Trophoblast cell (in vitro differentiated cells and primary cell): ENCODE results near the gene ABL1.

ENCODE experiments used
- DNase-seq, 2 donors: peaks; one replicate each; pipeline ENCODE4 v3.0.0-alpha.2; 2016
- H2AFZ ChIP-seq: 2 replicates; pipeline ENCODE4 v1.6.1; 2013; ENCODE audit warnings: low read length, moderate library complexity, mild to moderate bottlenecking; ENCODE audit not compliant: insufficient read depth, poor library complexity
- H2AK5ac ChIP-seq: 2 replicates; pipeline ENCODE4 v1.6.1; 2013; ENCODE audit warnings: mild to moderate bottlenecking, low read length
- H2BK120ac ChIP-seq: 2 replicates; pipeline ENCODE4 v1.6.1; 2013; ENCODE audit warnings: low read length, mild to moderate bottlenecking, moderate library complexity; ENCODE audit not compliant: insufficient read depth, poor library complexity
- H2BK12ac ChIP-seq: 2 replicates; pipeline ENCODE4 v1.6.1; 2013; ENCODE audit warnings: mild to moderate bottlenecking, low read length, moderate library complexity
- H2BK5ac ChIP-seq: 2 replicates; pipeline ENCODE4 v1.6.1; 2013; ENCODE audit warnings: low read length, low read depth, moderate library complexity, mild to moderate bottlenecking; ENCODE audit not compliant: poor library complexity
- H3K14ac ChIP-seq: 2 replicates; pipeline ENCODE4 v1.6.1; 2013; ENCODE audit warnings: mild to moderate bottlenecking, low read length
- H3K18ac ChIP-seq: 2 replicates; pipeline ENCODE4 v1.6.1; 2013; ENCODE audit warnings: mild to moderate bottlenecking, low read length
- H3K23ac ChIP-seq: 2 replicates; pipeline ENCODE4 v1.6.1; 2013; ENCODE audit warnings: low read length
- H3K27ac ChIP-seq: 2 replicates; pipeline ENCODE4 v1.5.1; 2013; ENCODE audit warnings: low read depth, mild to moderate bottlenecking, inconsistent platforms, low read length, moderate library complexity
- H3K27me3 ChIP-seq: 2 replicates; pipeline ENCODE4 v1.6.1; 2013; ENCODE audit warnings: inconsistent platforms, mild to moderate bottlenecking, low read length, moderate library complexity; ENCODE audit not compliant: insufficient read depth
- H3K36me3 ChIP-seq, 2 experiments: 1 replicate in 1 of 2; 2 replicates in 1 of 2; pipeline ENCODE4 v1.6.1; 2013; ENCODE audit warnings: low read length in 2 of 2, mild to moderate bottlenecking in 2 of 2, moderate library complexity in 1 of 2; ENCODE audit not compliant: insufficient read depth in 2 of 2, control insufficient read depth in 1 of 2
- H3K4ac ChIP-seq: 2 replicates; pipeline ENCODE4 v1.6.1; 2013; ENCODE audit warnings: low read depth, mild to moderate bottlenecking, low read length, moderate library complexity
- H3K4me1 ChIP-seq, 2 experiments: 1 replicate in 1 of 2; 2 replicates in 1 of 2; pipeline ENCODE4 v1.6.1; 2013; ENCODE audit warnings: low read length in 2 of 2, mild to moderate bottlenecking in 2 of 2, moderate library complexity in 1 of 2; ENCODE audit not compliant: insufficient read depth in 2 of 2, control insufficient read depth in 1 of 2
- H3K4me2 ChIP-seq: 2 replicates; pipeline ENCODE4 v1.6.1; 2013; ENCODE audit warnings: inconsistent platforms, mild to moderate bottlenecking, low read length, moderate library complexity
- H3K4me3 ChIP-seq: 2 replicates; pipeline ENCODE4 v1.5.1; 2013; ENCODE audit warnings: mild to moderate bottlenecking, low read depth, low read length, inconsistent platforms
- H3K79me1 ChIP-seq: one replicate; pipeline ENCODE4 v1.6.1; 2013; ENCODE audit warnings: low read length
- H3K79me2 ChIP-seq: 2 replicates; pipeline ENCODE4 v1.6.1; 2013; ENCODE audit warnings: low read length, mild to moderate bottlenecking; ENCODE audit not compliant: control insufficient read depth, insufficient read depth, poor library complexity
- H3K9ac ChIP-seq: 2 replicates; pipeline ENCODE4 v1.6.1; 2013; ENCODE audit warnings: mild to moderate bottlenecking, low read length
- H3K9me3 ChIP-seq: 2 replicates; pipeline ENCODE4 v1.6.1; 2013; ENCODE audit warnings: low read depth, mild to moderate bottlenecking, control low read depth, inconsistent platforms, low read length; ENCODE audit not compliant: insufficient read depth
- H4K12ac ChIP-seq: 2 replicates; pipeline ENCODE4 v1.6.1; 2013; ENCODE audit warnings: low read depth, mild to moderate bottlenecking, low read length, moderate library complexity
- H4K8ac ChIP-seq: 2 replicates; pipeline ENCODE4 v1.6.1; 2013; ENCODE audit warnings: low read depth, mild to moderate bottlenecking, low read length, moderate library complexity
- H4K91ac ChIP-seq: one replicate; pipeline ENCODE4 v1.6.1; 2013; ENCODE audit warnings: low read depth, mild to moderate bottlenecking, low read length, moderate library complexity
- WGBS: extraction: QIAGEN DNeasy Blood & Tissue Kit; methylation state at CpG from one replicate; pipeline ENCODE4 v1.1.7; 2013; ENCODE audit warnings: missing lambda C conversion rate; ENCODE audit not compliant: insufficient read length, insufficient coverage; ENCODE audit errors: extremely low coverage; 5-methylcytosine and 5-hydroxymethylcytosine counted together

ABL1 gene

DNA sequence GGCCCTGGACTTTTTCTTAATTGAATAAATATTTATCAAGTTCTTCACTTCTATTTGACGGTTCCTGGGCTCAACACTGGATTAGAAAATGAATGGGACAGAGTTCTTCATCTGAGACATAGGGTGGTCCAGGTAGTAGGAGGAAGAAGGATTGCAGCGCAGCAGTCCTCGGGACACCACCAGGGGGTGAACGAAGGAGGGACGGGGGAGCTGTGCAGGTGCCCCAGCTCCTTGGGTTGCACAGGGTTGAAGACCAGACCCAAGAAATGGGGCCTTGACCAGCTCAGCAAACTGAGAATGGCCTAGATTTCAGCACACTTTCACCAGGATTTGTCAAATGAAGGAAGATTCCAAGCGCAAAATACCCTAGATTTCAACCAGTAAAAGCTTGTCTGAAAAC is 29.5 kb downstream of the ABL1 start:
- Histone ChIP-seq H3K27me3 (no peaks in the 10 kb centered on the region), H3K9ac (no peak overlapping the region), H3K27ac (no peak overlapping the region), H3K79me2 (no peaks in the 10 kb centered on the region), H3K9me3 (no peaks in the 10 kb centered on the region), H3K4me2 (no peak overlapping the region), H4K8ac (no peak overlapping the region), H3K18ac (no peak overlapping the region), H2AK5ac (no peak overlapping the region), H3K14ac (no peak overlapping the region), H4K91ac (no peak overlapping the region), H2BK120ac (no peak overlapping the region), H2BK5ac (no peak overlapping the region), H3K4ac (no peak overlapping the region), H3K4me3 (no peak overlapping the region), H2AFZ (no peak overlapping the region), H3K23ac (no peak overlapping the region), H4K12ac (no peak overlapping the region), H2BK12ac (no peak overlapping the region), H3K79me1 (no peaks in the 10 kb centered on the region), H3K36me3 (peaks cover 15 to 18% of the 10 kb centered on the region in 2 experiments), H3K4me1 (peaks cover 11 to 12% of the 10 kb centered on the region in 2 experiments)
- no peak for DNase-seq
- WGBS, result no CpG with 5 or more reads among the region's 6 CpGs

DNA sequence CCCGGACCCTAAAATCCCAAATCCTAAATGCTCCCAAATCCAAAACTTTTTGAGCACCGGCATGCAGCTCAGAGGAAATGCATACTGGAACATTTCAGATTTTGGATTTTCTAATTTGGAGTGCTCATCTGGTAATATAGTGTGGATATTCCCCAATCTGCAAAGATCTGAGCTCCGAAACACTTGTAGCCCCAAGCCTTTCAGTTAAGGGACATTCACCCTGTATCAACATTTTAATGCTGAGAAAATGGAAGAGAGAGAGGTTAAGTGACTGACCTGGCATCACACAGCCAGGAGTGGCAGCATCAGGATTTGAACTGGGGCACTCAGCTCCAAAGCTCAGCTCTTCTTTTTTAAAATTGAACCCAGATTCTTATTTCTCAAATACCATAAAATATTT is 30.9 kb downstream of the ABL1 start:
- H2BK12ac ChIP-seq, result no peak overlapping the region
- no peak overlapping the region for H3K4ac ChIP-seq
- no peak overlapping the region for H3K4me3 ChIP-seq
- no peak overlapping the region for H4K91ac ChIP-seq
- peaks cover 15 to 23% of the 10 kb centered on the region in 2 experiments for H3K36me3 ChIP-seq
- no peak overlapping the region for H3K9ac ChIP-seq
- DNase-seq, result no peak
- no peak overlapping the region for H2AK5ac ChIP-seq
- no peaks in the 10 kb centered on the region for H3K27me3 ChIP-seq
- H3K27ac ChIP-seq, result no peak overlapping the region
- no peaks in the 10 kb centered on the region for H3K79me1 ChIP-seq
- H4K12ac ChIP-seq, result no peak overlapping the region
- H4K8ac ChIP-seq, result no peak overlapping the region
- H3K14ac ChIP-seq, result no peak overlapping the region
- H3K4me1 ChIP-seq, result peaks cover 1% of the 10 kb centered on the region in 2 experiments
- H2AFZ ChIP-seq, result no peak overlapping the region
- WGBS, result no CpG with 5 or more reads among the region's 3 CpGs
- H2BK120ac ChIP-seq, result no peak overlapping the region
- H2BK5ac ChIP-seq, result no peak overlapping the region
- H3K18ac ChIP-seq, result no peak overlapping the region
- H3K23ac ChIP-seq, result no peak overlapping the region
- no peaks in the 10 kb centered on the region for H3K9me3 ChIP-seq
- H3K79me2 ChIP-seq, result no peaks in the 10 kb centered on the region
- no peak overlapping the region for H3K4me2 ChIP-seq

DNA sequence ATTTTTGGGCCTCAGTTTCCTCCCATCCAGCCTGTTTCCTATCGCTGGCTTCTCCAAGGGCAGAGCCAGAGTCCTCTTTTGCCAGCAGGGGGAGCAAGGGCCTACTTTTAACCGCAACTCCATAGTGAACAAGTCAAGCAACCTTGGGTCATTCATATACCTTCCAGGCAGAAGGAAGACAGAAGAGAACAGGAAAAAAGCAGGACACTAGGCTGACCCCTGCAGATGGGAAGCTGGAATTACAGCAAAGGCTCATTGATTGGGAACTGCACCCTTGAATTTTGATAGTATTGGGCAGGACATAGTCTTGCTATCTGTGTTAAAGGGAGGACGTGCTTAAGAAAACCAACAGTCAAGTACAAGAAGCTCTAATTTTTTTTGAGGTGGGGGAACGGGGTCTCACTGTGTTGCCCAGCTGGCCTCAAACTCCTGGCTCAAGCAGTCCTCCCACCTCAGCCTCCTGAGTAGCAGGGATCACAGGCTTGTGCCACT is 31.5 kb downstream of the ABL1 start:
- no peak overlapping the region for H3K4me2 ChIP-seq
- WGBS, result no CpG with 5 or more reads among the region's 4 CpGs

DNA sequence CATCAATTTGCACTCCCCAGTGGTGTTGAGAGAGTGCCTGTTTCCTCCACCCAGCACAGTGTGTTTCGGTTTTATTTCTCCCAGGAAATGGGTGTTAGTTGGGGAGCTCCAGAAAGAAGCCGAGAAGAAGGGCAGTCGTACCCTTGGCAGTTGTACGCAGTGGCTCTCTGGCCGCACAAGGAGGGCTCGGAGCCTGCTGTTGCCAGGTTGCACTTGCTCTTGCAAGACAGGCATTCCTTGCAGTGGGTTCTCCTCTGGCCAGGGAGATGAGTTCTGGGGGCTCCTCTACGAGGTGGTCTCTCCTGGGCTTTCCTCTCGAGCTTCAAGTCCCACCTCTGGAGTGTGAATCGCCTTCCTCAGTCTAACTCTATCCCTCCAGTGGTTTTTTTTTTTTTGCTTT is 32.5 kb downstream of the ABL1 start:
- Histone ChIP-seq H3K9me3 (no peaks in the 10 kb centered on the region), H3K27me3 (no peaks in the 10 kb centered on the region), H2AK5ac (no peak overlapping the region), H3K4me3 (no peak overlapping the region), H3K18ac (no peak overlapping the region), H3K14ac (no peak overlapping the region), H3K27ac (no peak overlapping the region), H2BK120ac (no peak overlapping the region), H3K9ac (no peak overlapping the region), H2BK12ac (no peak overlapping the region), H3K79me2 (no peaks in the 10 kb centered on the region), H4K91ac (no peak overlapping the region), H4K8ac (no peak overlapping the region), H3K4ac (no peak overlapping the region), H2AFZ (no peak overlapping the region), H3K23ac (no peak overlapping the region), H4K12ac (no peak overlapping the region), H3K4me2 (no peak overlapping the region), H3K79me1 (no peaks in the 10 kb centered on the region), H2BK5ac (no peak overlapping the region), H3K36me3 (peaks cover 22 to 37% of the 10 kb centered on the region in 2 experiments), H3K4me1 (no peaks in the 10 kb centered on the region)
- no peak for DNase-seq
- WGBS, result no CpG with 5 or more reads among the region's 9 CpGs

More for the DNA sequence above, 31.5 kb downstream of the ABL1 start:
- H2BK5ac ChIP-seq, result no peak overlapping the region
- H2BK120ac ChIP-seq, result no peak overlapping the region
- no peak overlapping the region for H2AK5ac ChIP-seq
- H2AFZ ChIP-seq, result no peak overlapping the region
- no peak overlapping the region for H4K91ac ChIP-seq
- no peak overlapping the region for H2BK12ac ChIP-seq
- no peak overlapping the region for H4K12ac ChIP-seq
- H3K4me3 ChIP-seq, result no peak overlapping the region
- H3K23ac ChIP-seq, result no peak overlapping the region
- H3K4me1 ChIP-seq, result no peaks in the 10 kb centered on the region
- no peak overlapping the region for H3K14ac ChIP-seq
- no peak overlapping the region for H3K9ac ChIP-seq
- H4K8ac ChIP-seq, result no peak overlapping the region
- H3K27ac ChIP-seq, result no peak overlapping the region
- H3K36me3 ChIP-seq, result peaks cover 14 to 29% of the 10 kb centered on the region in 2 experiments
- H3K79me2 ChIP-seq, result no peaks in the 10 kb centered on the region
- no peaks in the 10 kb centered on the region for H3K79me1 ChIP-seq
- no peak overlapping the region for H3K18ac ChIP-seq
- H3K9me3 ChIP-seq, result no peaks in the 10 kb centered on the region
- no peak overlapping the region for H3K4ac ChIP-seq
- peak; percentile 77 to 98 for DNase-seq
- no peaks in the 10 kb centered on the region for H3K27me3 ChIP-seq
